Activated CD8-positive, alpha-beta T cell treated with anti-CD3 and anti-CD28 coated beads, Interleukin-2, amount 10 ng/mL, durations not matched to agents 7 days and 5 days (primary cell): Measurements from ENCODE around the gene ZSCAN5A. TPM values are rescaled to one million over a fixed set of nuclear protein-coding genes. Genes with fewer than 3 reads are reported as not detected.
"Not testable (repeated sequence)": the region's sequence is repeated elsewhere in the genome, so short reads cannot be mapped to it uniquely, and the experiment has no call there.

Source experiments
- ATAC-seq: fragments of 150-1000 bp; cut with Tn5 transposase; one replicate; pipeline ENCODE4 v1.10.0; 2021; ENCODE audit warnings: moderate library complexity
- CTCF ChIA-PET: fragments of 350-600 bp; sonication (Branson Sonifier 250); formaldehyde crosslinking; loops from one replicate; lab custom pipeline; 2021; ENCODE audit warnings: antibody characterized with exemption; lab: Charles Lee
- POLR2A ChIA-PET: fragments of 350-600 bp; sonication (Branson Sonifier 250); formaldehyde crosslinking; loops from one replicate; lab custom pipeline; 2021; ENCODE audit warnings: antibody characterized with exemption; lab: Charles Lee
- DNase-seq: peaks from one replicate; pipeline ENCODE4 v3.0.0-alpha.2; 2020
- H3K27ac Mint-ChIP-seq: one replicate; pipeline ENCODE4 v1.8.0; 2021; ENCODE audit warnings: mild to moderate bottlenecking, mixed read lengths
- H3K27me3 Mint-ChIP-seq: one replicate; pipeline ENCODE4 v1.8.0; 2021; ENCODE audit warnings: low read depth, mixed read lengths
- H3K36me3 Mint-ChIP-seq: one replicate; pipeline ENCODE4 v1.8.0; 2021; ENCODE audit warnings: low read depth, mixed read lengths
- H3K4me1 Mint-ChIP-seq: one replicate; pipeline ENCODE4 v1.8.0; 2021; ENCODE audit warnings: low read depth, mixed read lengths
- H3K4me3 Mint-ChIP-seq: one replicate; pipeline ENCODE4 v1.8.0; 2021; ENCODE audit warnings: mild to moderate bottlenecking, mixed read lengths
- H3K9me3 Mint-ChIP-seq: one replicate; pipeline ENCODE4 v1.8.0; 2022; ENCODE audit warnings: mixed read lengths; ENCODE audit not compliant: insufficient read depth
- total RNA-seq, 2 experiments: library from RNA; stranded (reverse); gene quantifications; one replicate each; pipeline ENCODE4 v1.2.3, GENCODE V29; 2021

ZSCAN5A gene
- total RNA-seq, 2 experiments from 2014 or later, result 8.2 to 12.1 TPM

DNA sequence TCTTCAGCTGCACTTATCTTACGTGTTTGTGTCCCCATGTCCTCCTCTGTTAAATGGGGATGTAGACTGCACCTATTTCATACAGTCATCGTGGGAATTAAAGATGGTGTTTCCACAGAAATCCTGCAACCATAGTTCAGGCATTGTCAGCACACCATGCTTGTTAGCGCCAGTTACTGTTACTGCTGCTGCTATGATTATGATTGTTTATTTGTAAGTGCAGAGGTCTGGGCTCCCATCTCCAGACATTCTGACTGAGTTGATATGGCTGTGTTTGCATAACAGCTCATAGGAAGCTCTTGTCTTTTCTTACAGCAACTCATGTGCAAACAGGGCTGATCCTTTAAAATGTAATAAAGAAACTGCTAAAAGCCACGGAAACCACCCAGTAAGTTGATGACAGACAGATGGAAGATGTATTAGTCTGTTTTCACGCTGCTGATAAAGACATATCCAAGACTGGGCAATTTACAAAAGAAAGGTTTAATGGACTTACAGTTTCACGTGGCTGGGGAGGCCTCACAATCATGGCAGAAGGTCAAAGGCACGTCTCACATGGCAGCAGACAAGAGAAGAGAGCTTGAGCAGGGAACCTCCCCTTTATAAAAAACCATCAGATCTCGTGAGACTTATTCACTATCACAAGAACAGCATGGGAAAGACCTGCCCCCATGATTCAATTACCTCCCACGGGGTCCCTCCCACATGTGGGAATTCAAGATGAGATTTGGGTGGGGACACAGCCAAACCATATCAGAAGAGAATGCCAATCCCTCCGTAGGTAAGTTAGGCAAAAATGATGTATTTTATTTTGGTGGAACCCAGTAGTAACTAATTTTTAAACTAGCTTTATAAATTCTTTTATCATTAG, 1.6 kb downstream of the ZSCAN5A start:
- Mint-ChIP-seq H3K4me3 (peak overlapping the region; percentile 89), H3K4me1 (peaks cover 27% of the 10 kb centered on the region), H3K27ac (peak overlapping the region; percentile 71), H3K36me3 (peaks cover 23% of the 10 kb centered on the region), H3K27me3 (no peaks in the 10 kb centered on the region), H3K9me3 (no peaks in the 10 kb centered on the region)
- no peak for DNase-seq
- ATAC-seq, result no peak
- ChIA-PET POLR2A (interaction anchor here (1.3 to 1.4 kb wide), 2 partner anchors 192 to 193 kb away, joined by 4 read pairs; no protein-coding TSS in a partner anchor), CTCF (interaction anchor here (1.0 to 3.5 kb wide), 4 partner anchors 9 to 659 kb away, joined by 3 to 22 read pairs (median 8); no protein-coding TSS in a partner anchor)

DNA sequence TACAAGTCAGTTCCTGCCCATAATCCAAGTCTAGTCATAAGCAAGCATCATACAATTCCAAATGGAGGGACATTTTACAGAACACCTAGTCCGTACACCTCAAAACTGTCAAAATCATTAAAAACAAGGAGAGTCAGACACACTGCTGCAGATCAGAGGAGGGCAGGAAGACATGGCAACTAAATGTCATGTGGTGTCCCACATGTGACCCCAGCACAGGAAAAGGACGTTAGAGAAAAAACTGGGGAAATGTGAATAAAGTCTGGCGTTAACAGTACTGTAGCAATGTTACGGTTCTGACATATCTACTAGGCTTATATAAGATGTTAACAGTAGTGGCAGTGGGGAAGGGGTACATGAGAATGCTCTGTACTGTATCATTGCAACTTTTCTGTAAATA, 2.3 kb downstream of the ZSCAN5A start:
- POLR2A ChIA-PET, result no interaction called here
- Mint-ChIP-seq H3K27me3 (no peaks in the 10 kb centered on the region), H3K4me3 (no peak overlapping the region), H3K9me3 (no peaks in the 10 kb centered on the region), H3K4me1 (peaks cover 27% of the 10 kb centered on the region), H3K36me3 (peaks cover 23% of the 10 kb centered on the region), H3K27ac (peak overlapping the region; percentile 44)
- DNase-seq, result no peak
- no peak for ATAC-seq
- CTCF ChIA-PET, result interaction anchor here (1.0 to 3.5 kb wide), 3 partner anchors 10 to 59 kb away, joined by 3 to 22 read pairs (median 11); no protein-coding TSS in a partner anchor

DNA sequence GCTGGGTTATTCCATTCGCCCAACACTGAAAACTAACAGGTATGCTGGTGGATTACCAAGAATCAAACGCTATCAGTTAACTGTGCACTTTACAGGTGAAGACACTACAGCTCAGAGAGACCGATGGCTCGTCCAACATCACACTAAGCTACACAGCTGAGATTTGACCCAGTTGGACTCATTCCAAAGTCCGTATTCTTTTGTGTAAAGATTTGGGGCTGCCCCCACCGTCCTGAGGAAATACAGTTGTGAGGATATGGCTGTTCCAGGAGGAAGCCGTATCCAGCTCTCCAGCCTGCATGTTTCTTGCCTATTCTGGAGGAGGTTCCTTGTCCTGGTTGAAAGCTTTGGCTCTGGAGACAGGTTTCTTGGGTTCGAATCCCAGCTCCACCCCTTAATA, 4.2 kb downstream of the ZSCAN5A start:
- H3K4me3 Mint-ChIP-seq, result no peak overlapping the region
- peaks cover 23% of the 10 kb centered on the region for H3K4me1 Mint-ChIP-seq
- DNase-seq (no peak), ATAC-seq (no peak)
- H3K27ac Mint-ChIP-seq, result no peak overlapping the region
- H3K36me3 Mint-ChIP-seq, result peaks cover 23% of the 10 kb centered on the region
- CTCF ChIA-PET, result interaction anchor here (0.6 to 2.7 kb wide), 8 partner anchors 12 to 102 kb away, joined by 3 to 20 read pairs (median 6); no protein-coding TSS in a partner anchor
- no peaks in the 10 kb centered on the region for H3K9me3 Mint-ChIP-seq
- POLR2A ChIA-PET, result no interaction called here
- H3K27me3 Mint-ChIP-seq, result no peaks in the 10 kb centered on the region

- Mint-ChIP-seq H3K4me3 (no peak overlapping the region), H3K4me1 (peaks cover 23% of the 10 kb centered on the region), H3K27ac (no peak overlapping the region), H3K27me3 (no peaks in the 10 kb centered on the region), H3K9me3 (no peaks in the 10 kb centered on the region), H3K36me3 (peaks cover 25% of the 10 kb centered on the region)
- POLR2A ChIA-PET, result no interaction called here
- CTCF ChIA-PET, result interaction anchor here (0.5 to 2.7 kb wide), 17 partner anchors 8 to 456 kb away, joined by 3 to 20 read pairs (median 3); no protein-coding TSS in a partner anchor
- peak; percentile 68 for DNase-seq
- peak; percentile 33 for ATAC-seq
Observed at GRCh38 chr19:56309511-56310185, 5.0 kb downstream of the ZSCAN5A start.

GRCh38 chr19:56308792-56309191, 5.8 kb downstream of the ZSCAN5A start:
- H3K4me1 Mint-ChIP-seq, result peaks cover 19% of the 10 kb centered on the region
- no peak overlapping the region for H3K27ac Mint-ChIP-seq
- H3K4me3 Mint-ChIP-seq, result no peak overlapping the region
- no peak for DNase-seq
- H3K27me3 Mint-ChIP-seq, result no peaks in the 10 kb centered on the region
- ChIA-PET CTCF (no interaction called here), POLR2A (no interaction called here)
- no peaks in the 10 kb centered on the region for H3K9me3 Mint-ChIP-seq
- H3K36me3 Mint-ChIP-seq, result peaks cover 25% of the 10 kb centered on the region
- no peak for ATAC-seq

- H3K27me3 Mint-ChIP-seq, H3K4me3 Mint-ChIP-seq, DNase-seq, ATAC-seq, CTCF ChIA-PET, H3K27ac Mint-ChIP-seq, POLR2A ChIA-PET, H3K9me3 Mint-ChIP-seq: not testable (repeated sequence)
- Mint-ChIP-seq H3K36me3 (peaks cover 21% of the 10 kb centered on the region), H3K4me1 (peaks cover 11% of the 10 kb centered on the region)
Observed at GRCh38 chr19:56307062-56307461, 7.6 kb downstream of the ZSCAN5A start.

GRCh38 chr19:56306016-56306415, 8.6 kb downstream of the ZSCAN5A start:
- ChIA-PET POLR2A (no interaction called here), CTCF (no interaction called here)
- H3K4me3 Mint-ChIP-seq, result no peak overlapping the region
- no peak overlapping the region for H3K27ac Mint-ChIP-seq
- no peak for ATAC-seq
- H3K27me3 Mint-ChIP-seq, result no peaks in the 10 kb centered on the region
- H3K36me3 Mint-ChIP-seq, result peaks cover 18% of the 10 kb centered on the region
- peaks cover 16% of the 10 kb centered on the region for H3K4me1 Mint-ChIP-seq
- DNase-seq, result no peak
- no peaks in the 10 kb centered on the region for H3K9me3 Mint-ChIP-seq

- Mint-ChIP-seq H3K27ac (no peak overlapping the region), H3K36me3 (peaks cover 17% of the 10 kb centered on the region), H3K4me3 (no peak overlapping the region), H3K9me3 (no peaks in the 10 kb centered on the region), H3K4me1 (peaks cover 18% of the 10 kb centered on the region), H3K27me3 (no peaks in the 10 kb centered on the region)
- ATAC-seq (no peak), DNase-seq (no peak)
- ChIA-PET CTCF (interaction anchor here (1.7 kb wide), 1 partner anchor 51 kb away, joined by 4 read pairs; no protein-coding TSS in a partner anchor), POLR2A (no interaction called here)
Observed at GRCh38 chr19:56304243-56304642, 10.4 kb downstream of the ZSCAN5A start.

DNA sequence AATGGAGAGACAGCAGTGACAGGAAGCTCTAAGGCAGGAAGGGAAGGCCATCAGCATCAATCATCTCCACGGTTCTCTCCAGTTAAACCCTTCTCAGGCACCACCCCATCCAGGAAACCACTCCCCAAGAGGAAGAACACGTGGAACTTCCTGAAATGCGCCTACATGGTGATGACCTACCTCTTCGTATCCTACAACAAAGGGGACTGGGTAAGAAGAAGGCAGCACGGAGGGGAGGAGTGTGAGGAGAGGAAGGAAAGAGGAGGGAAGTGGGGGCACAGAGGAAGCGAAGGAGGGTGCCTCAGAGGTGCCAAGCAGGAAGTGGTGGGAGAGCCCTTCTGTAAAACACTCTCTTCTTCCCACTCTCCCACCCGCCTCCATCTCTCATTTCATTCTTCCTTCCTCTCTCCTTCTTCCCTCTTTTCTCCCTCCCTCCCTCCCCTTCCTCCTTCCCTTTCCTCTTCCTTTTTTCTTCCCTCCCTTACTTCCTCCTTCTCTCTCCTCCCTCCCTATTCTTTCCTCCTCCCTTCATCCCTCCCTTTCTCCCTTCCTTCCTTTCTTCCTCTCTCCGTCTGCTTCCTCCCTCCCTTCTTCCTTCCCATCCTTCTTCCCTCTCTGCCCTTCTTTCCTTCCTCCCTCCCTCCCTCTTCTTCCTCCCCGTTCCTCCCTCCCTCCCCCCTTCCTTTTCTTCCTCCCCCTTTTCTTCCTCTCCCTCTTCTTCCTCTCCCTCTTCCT, 12.6 kb downstream of the ZSCAN5A start:
- ATAC-seq (no peak), DNase-seq (peak; percentile 23)
- CTCF ChIA-PET, result interaction anchor here (1.1 kb wide), 1 partner anchor 8 kb away, joined by 4 read pairs; no protein-coding TSS in a partner anchor
- H3K4me3 Mint-ChIP-seq, result peak overlapping the region; percentile 9
- H3K4me1 Mint-ChIP-seq, result peaks cover 18% of the 10 kb centered on the region
- H3K9me3 Mint-ChIP-seq, result no peaks in the 10 kb centered on the region
- peak overlapping the region; percentile 63 for H3K27ac Mint-ChIP-seq
- H3K27me3 Mint-ChIP-seq, result no peaks in the 10 kb centered on the region
- POLR2A ChIA-PET, result no interaction called here
- peaks cover 9% of the 10 kb centered on the region for H3K36me3 Mint-ChIP-seq

DNA sequence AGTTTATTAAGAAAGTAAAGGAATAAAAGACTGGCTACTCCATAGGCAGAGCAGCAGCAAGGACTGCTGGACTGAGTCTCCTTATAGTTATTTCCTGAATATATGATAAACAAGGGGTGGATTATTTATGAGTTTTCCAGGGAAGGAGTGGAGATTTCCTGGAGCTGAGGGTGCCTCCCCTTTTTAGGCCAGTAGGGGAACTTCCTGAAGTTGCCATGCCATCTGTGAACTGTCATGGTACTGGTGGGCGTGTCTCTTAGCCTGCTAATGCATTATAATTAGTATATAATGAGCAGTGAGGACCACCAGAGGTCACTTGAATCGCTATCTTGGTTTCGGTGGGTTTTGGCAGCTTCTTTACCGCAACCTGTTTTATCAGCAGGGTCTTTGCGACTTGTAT, 13.5 kb downstream of the ZSCAN5A start:
- Mint-ChIP-seq H3K27me3 (no peaks in the 10 kb centered on the region), H3K4me3 (no peak overlapping the region), H3K4me1 (peaks cover 18% of the 10 kb centered on the region), H3K27ac (no peak overlapping the region), H3K9me3 (no peaks in the 10 kb centered on the region), H3K36me3 (peaks cover 12% of the 10 kb centered on the region)
- CTCF ChIA-PET, result interaction anchor here (1.1 kb wide), 1 partner anchor 8 kb away, joined by 4 read pairs; no protein-coding TSS in a partner anchor
- no peak for ATAC-seq
- no peak for DNase-seq
- POLR2A ChIA-PET, result interaction anchor here (1.3 kb wide), 1 partner anchor 13 kb away, joined by 3 read pairs; the partner anchor contains the start of gene ZSCAN5A

- no peaks in the 10 kb centered on the region for H3K27me3 Mint-ChIP-seq
- ChIA-PET CTCF (interaction anchor here (0.5 to 2.6 kb wide), 2 partner anchors 10 to 127 kb away, joined by 4 to 11 read pairs; no protein-coding TSS in a partner anchor), POLR2A (no interaction called here)
- H3K4me1 Mint-ChIP-seq, result peaks cover 18% of the 10 kb centered on the region
- ATAC-seq (no peak), DNase-seq (no peak)
- H3K36me3 Mint-ChIP-seq, result peaks cover 9% of the 10 kb centered on the region
- H3K9me3 Mint-ChIP-seq, result no peaks in the 10 kb centered on the region
- H3K27ac Mint-ChIP-seq, result no peak overlapping the region
- H3K4me3 Mint-ChIP-seq, result no peak overlapping the region
Observed at GRCh38 chr19:56299688-56300087, 15.0 kb downstream of the ZSCAN5A start.
